ENCODE measurements around the gene DPEP1. TPM values are rescaled to one million over a fixed set of nuclear protein-coding genes. Genes with fewer than 3 reads are reported as not detected.

Gene DPEP1
- total and polyA plus RNA-seq, 2 experiments from 2014 or later, result not detected

- H3K9me2 ChIP-seq (ENCODE audit: insufficient read depth), result no peaks in the 10 kb centered on the region
- H3K4me3 ChIP-seq, result no peak overlapping the region
- H3K4me2 ChIP-seq (ENCODE audit: unreplicated experiment), result no peak overlapping the region
- H3K79me2 ChIP-seq (ENCODE audit: insufficient read depth), result no peaks in the 10 kb centered on the region
- no peaks in the 10 kb centered on the region; the same call in 1 of the 2 replicates for H3F3A ChIP-seq (ENCODE audit: insufficient read depth)
- H3K36me3 ChIP-seq (ENCODE audit: low read depth), result no peaks in the 10 kb centered on the region
- no peaks in the 10 kb centered on the region for H3K9me3 ChIP-seq (ENCODE audit: low read depth)
- no peak overlapping the region for H3K27ac ChIP-seq
- H4K20me1 ChIP-seq (ENCODE audit: insufficient read depth), result no peaks in the 10 kb centered on the region
- TF ChIP-seq EZH2phosphoT487 (IDR thresholded peaks at IDR 0.05; ENCODE audit: insufficient read depth, low read depth), result no peak
- no peak for TF ChIP-seq EZH2 (IDR thresholded peaks at IDR 0.05; ENCODE audit: insufficient read depth, poor library complexity, severe bottlenecking)
- no peak overlapping the region for H3K9ac ChIP-seq
- in situ Hi-C loops (cut with MboI), result no loop called here
- no peak overlapping the region for H2AFZ ChIP-seq
- no peak for DNase-seq
- H3K27me3 ChIP-seq (replicated peaks; ENCODE audit: insufficient read depth), result peaks cover 3% of the 10 kb centered on the region; the same call in 1 of the 2 replicates
- WGBS, 2 experiments (ENCODE audit: low coverage in 1 of 2, low lambda C conversion rate in 2 of 2, missing lambda C conversion rate in 2 of 2), result 51 to 56% methylated on average over 5 to 6 of the region's 6 CpGs
- H3K4me1 ChIP-seq (ENCODE audit: insufficient read depth), result no peaks in the 10 kb centered on the region
Measured at GRCh38 chr16:89617036-89617435, 3.6 kb downstream of the DPEP1 start.

GRCh38 chr16:89618109-89618998 lies 4.9 kb downstream of the DPEP1 start:
- H3K4me3 ChIP-seq, result no peak overlapping the region
- no peaks in the 10 kb centered on the region for H3K9me3 ChIP-seq (ENCODE audit: low read depth)
- H2AFZ ChIP-seq, result no peak overlapping the region
- TF ChIP-seq EZH2 (IDR thresholded peaks at IDR 0.05; ENCODE audit: insufficient read depth, poor library complexity, severe bottlenecking) (no peak), EZH2phosphoT487 (IDR thresholded peaks at IDR 0.05; ENCODE audit: insufficient read depth, low read depth) (no peak)
- no peaks in the 10 kb centered on the region; the same call in 1 of the 2 replicates for H3F3A ChIP-seq (ENCODE audit: insufficient read depth)
- no peak overlapping the region for H3K9ac ChIP-seq
- H4K20me1 ChIP-seq (ENCODE audit: insufficient read depth), result no peaks in the 10 kb centered on the region
- H3K36me3 ChIP-seq (ENCODE audit: low read depth), result no peaks in the 10 kb centered on the region
- H3K9me2 ChIP-seq (ENCODE audit: insufficient read depth), result no peaks in the 10 kb centered on the region
- H3K27me3 ChIP-seq (replicated peaks; ENCODE audit: insufficient read depth), result peaks cover 3% of the 10 kb centered on the region; the same call in 1 of the 2 replicates
- H3K79me2 ChIP-seq (ENCODE audit: insufficient read depth), result no peaks in the 10 kb centered on the region
- DNase-seq, result no peak
- 33 to 41% methylated on average over 12 to 16 of the region's 16 CpGs for WGBS, 2 experiments (ENCODE audit: low coverage in 1 of 2, low lambda C conversion rate in 2 of 2, missing lambda C conversion rate in 2 of 2)
- no peak overlapping the region for H3K4me2 ChIP-seq (ENCODE audit: unreplicated experiment)
- no peak overlapping the region for H3K27ac ChIP-seq
- in situ Hi-C loops (cut with MboI), result no loop called here
- H3K4me1 ChIP-seq (ENCODE audit: insufficient read depth), result 0 out of 2 replicates have a peak, but pooled peaks cover 3% of the 10 kb centered on the region

- H4K20me1 ChIP-seq (ENCODE audit: insufficient read depth), result no peaks in the 10 kb centered on the region
Measured at GRCh38 chr16:89619840-89620239, 6.4 kb downstream of the DPEP1 start.

DNA sequence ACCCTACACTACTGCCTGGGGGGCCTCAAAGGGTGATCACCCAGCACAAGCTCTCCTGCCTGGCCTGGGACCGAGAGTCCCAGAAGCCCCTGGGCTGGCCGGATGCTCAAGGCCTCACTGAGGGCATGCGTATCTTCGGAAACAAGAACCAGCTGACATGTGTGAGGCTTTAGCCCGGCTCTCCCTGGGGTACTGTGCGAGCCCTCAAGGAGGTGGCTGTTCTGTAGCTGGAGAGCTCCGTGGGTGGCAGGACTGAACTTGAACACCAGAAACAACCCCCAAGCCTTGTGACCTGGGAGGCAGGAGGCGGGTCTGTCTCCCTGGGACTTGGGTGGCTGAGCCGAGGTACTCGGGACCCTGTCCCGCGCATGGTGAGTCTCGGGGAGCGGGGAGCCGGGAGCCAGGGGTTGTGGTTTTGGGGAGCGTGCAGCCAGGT lies 7.0 kb downstream of the DPEP1 start:
- H3F3A ChIP-seq (ENCODE audit: insufficient read depth), result no peaks in the 10 kb centered on the region; the same call in 1 of the 2 replicates
- no peak overlapping the region for H3K4me2 ChIP-seq (ENCODE audit: unreplicated experiment)
- H3K27me3 ChIP-seq (replicated peaks; ENCODE audit: insufficient read depth), result peaks cover 3% of the 10 kb centered on the region; the same call in 1 of the 2 replicates
- no peaks in the 10 kb centered on the region for H3K9me3 ChIP-seq (ENCODE audit: low read depth)
- no peak for DNase-seq
- no peaks in the 10 kb centered on the region for H3K79me2 ChIP-seq (ENCODE audit: insufficient read depth)
- no peak overlapping the region for H3K4me3 ChIP-seq
- no peaks in the 10 kb centered on the region for H4K20me1 ChIP-seq (ENCODE audit: insufficient read depth)
- in situ Hi-C loops (cut with MboI), result no loop called here
- no peak overlapping the region for H2AFZ ChIP-seq
- no peak overlapping the region for H3K9ac ChIP-seq
- 70 to 75% methylated on average over 14 to 16 of the region's 16 CpGs for WGBS, 2 experiments (ENCODE audit: low coverage in 1 of 2, low lambda C conversion rate in 2 of 2, missing lambda C conversion rate in 2 of 2)
- no peak for TF ChIP-seq EZH2phosphoT487 (IDR thresholded peaks at IDR 0.05; ENCODE audit: insufficient read depth, low read depth)
- no peak for TF ChIP-seq EZH2 (IDR thresholded peaks at IDR 0.05; ENCODE audit: insufficient read depth, poor library complexity, severe bottlenecking)
- 0 out of 2 replicates have a peak, but pooled peaks cover 5% of the 10 kb centered on the region for H3K4me1 ChIP-seq (ENCODE audit: insufficient read depth)
- H3K36me3 ChIP-seq (ENCODE audit: low read depth), result no peaks in the 10 kb centered on the region
- no peak overlapping the region for H3K27ac ChIP-seq
- H3K9me2 ChIP-seq (ENCODE audit: insufficient read depth), result no peaks in the 10 kb centered on the region

More at GRCh38 chr16:89619840-89620239, 6.4 kb downstream of the DPEP1 start:
- H3K9ac ChIP-seq, result no peak overlapping the region
- no peak overlapping the region for H3K27ac ChIP-seq
- H3K9me3 ChIP-seq (ENCODE audit: low read depth), result no peaks in the 10 kb centered on the region
- H3K79me2 ChIP-seq (ENCODE audit: insufficient read depth), result no peaks in the 10 kb centered on the region
- no peak overlapping the region for H2AFZ ChIP-seq
- no peaks in the 10 kb centered on the region for H3K9me2 ChIP-seq (ENCODE audit: insufficient read depth)
- no peak overlapping the region for H3K4me3 ChIP-seq
- DNase-seq, result no peak
- WGBS, 2 experiments (ENCODE audit: low coverage in 1 of 2, low lambda C conversion rate in 2 of 2, missing lambda C conversion rate in 2 of 2), result 25 to 41% methylated on average over 10 to 12 of the region's 12 CpGs
- H3F3A ChIP-seq (ENCODE audit: insufficient read depth), result no peaks in the 10 kb centered on the region; the same call in 1 of the 2 replicates
- in situ Hi-C loops (cut with MboI), result no loop called here
- peaks cover 3% of the 10 kb centered on the region; the same call in 1 of the 2 replicates for H3K27me3 ChIP-seq (replicated peaks; ENCODE audit: insufficient read depth)
- no peak for TF ChIP-seq EZH2phosphoT487 (IDR thresholded peaks at IDR 0.05; ENCODE audit: insufficient read depth, low read depth)
- H3K36me3 ChIP-seq (ENCODE audit: low read depth), result no peaks in the 10 kb centered on the region
- 0 out of 2 replicates have a peak, but pooled peaks cover 5% of the 10 kb centered on the region for H3K4me1 ChIP-seq (ENCODE audit: insufficient read depth)
- no peak overlapping the region for H3K4me2 ChIP-seq (ENCODE audit: unreplicated experiment)
